ENCODE measurements around the gene PDZRN4. TPM values are rescaled to one million over a fixed set of nuclear protein-coding genes. Genes with fewer than 3 reads are reported as not detected.

PDZRN4 gene
- total RNA-seq, 1 experiment from 2014 or later, result not detected

DNA sequence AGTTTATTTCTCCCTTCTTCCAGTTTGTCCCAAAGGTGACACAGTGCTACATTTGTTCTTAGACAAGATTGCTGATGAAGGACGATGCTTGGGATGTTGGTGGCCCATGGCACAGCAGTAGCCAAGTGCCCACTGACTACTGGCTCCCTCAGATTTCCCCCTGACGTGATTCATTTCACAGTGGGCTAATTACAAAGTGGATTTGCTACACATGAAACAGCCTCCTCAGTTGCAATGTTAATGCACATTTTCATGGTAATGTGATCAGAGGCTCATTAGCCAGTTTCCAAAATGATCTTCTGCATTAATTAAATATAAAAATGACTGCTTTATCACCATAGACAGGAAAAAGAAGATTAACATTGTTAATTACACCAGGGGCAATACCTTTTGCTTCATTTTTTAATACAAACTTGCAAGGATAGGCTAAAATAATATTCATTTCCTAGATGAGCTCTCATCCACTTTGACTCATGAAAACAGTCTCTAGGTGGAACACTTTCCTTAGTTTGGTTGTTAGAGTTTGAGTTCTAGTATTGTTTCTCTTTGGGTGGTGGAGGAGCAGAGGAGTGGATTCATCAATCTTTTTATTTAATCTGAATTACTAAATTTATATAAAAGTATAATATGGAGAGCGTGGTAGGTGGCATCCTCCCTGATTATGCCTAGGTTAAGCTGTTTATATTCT, 250.9 kb downstream of the PDZRN4 start:
- no peaks in the 10 kb centered on the region for H3K4me1 ChIP-seq
- no peaks in the 10 kb centered on the region for H3K36me3 ChIP-seq (ENCODE audit: control insufficient read depth, insufficient read depth, low read length)
- CTCF ChIA-PET, result no interaction called here
- H3K4me3 Mint-ChIP-seq (ENCODE audit: unreplicated experiment), result no peak overlapping the region
- H3K4me3 ChIP-seq (ENCODE audit: low read depth, low read length), result no peak overlapping the region
- no peaks in the 10 kb centered on the region for H3K27me3 Mint-ChIP-seq (ENCODE audit: insufficient read depth, unreplicated experiment)
- H3K27me3 ChIP-seq (replicated peaks; ENCODE audit: control insufficient read depth, insufficient read depth, low read length), result no peaks in the 10 kb centered on the region
- no peaks in the 10 kb centered on the region for H3K9me3 Mint-ChIP-seq (ENCODE audit: unreplicated experiment)
- H3K27ac Mint-ChIP-seq (ENCODE audit: unreplicated experiment), result no peak overlapping the region
- H3K9me3 ChIP-seq, result no peaks in the 10 kb centered on the region
- BruUV-seq (replicated peaks), result no TSS peak
- TF ChIP-seq, protein P1, sequence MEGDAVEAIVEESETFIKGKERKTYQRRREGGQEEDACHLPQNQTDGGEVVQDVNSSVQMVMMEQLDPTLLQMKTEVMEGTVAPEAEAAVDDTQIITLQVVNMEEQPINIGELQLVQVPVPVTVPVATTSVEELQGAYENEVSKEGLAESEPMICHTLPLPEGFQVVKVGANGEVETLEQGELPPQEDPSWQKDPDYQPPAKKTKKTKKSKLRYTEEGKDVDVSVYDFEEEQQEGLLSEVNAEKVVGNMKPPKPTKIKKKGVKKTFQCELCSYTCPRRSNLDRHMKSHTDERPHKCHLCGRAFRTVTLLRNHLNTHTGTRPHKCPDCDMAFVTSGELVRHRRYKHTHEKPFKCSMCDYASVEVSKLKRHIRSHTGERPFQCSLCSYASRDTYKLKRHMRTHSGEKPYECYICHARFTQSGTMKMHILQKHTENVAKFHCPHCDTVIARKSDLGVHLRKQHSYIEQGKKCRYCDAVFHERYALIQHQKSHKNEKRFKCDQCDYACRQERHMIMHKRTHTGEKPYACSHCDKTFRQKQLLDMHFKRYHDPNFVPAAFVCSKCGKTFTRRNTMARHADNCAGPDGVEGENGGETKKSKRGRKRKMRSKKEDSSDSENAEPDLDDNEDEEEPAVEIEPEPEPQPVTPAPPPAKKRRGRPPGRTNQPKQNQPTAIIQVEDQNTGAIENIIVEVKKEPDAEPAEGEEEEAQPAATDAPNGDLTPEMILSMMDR (IDR thresholded peaks at IDR 0.05; ENCODE audit: insufficient read depth in 1 of 2, low read depth in 1 of 2, low read length in 1 of 2, severe bottlenecking in 1 of 2, unreplicated experiment in 1 of 2), result no peak
- POLR2A ChIA-PET, result no interaction called here
- H3K4me1 Mint-ChIP-seq (ENCODE audit: low read depth, unreplicated experiment), result no peaks in the 10 kb centered on the region
- intact Hi-C loops (cut with micrococcal nuclease; ENCODE audit: unreplicated experiment), result no loop called here
- DNase-seq, result no peak
- H3K36me3 Mint-ChIP-seq (ENCODE audit: insufficient read depth, unreplicated experiment), result no peaks in the 10 kb centered on the region

DNA sequence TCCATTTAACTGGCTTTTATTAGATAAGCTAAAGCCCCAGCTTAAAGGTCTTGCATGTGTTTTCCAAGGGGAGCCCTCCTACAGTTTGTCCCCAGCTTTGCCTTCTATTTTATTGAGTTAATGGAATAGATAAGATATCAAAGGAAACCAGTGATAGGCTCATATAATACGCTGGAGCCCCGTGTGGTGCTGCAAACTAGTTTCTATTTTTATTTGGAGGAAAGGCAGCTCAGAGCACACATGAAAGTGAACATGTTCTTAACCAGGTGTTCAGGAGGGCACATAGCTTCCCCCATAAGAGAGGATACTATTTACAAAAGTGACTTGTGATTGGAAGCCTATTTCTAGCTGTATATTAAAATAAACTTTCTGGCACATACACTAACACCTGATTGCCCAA, 251.7 kb downstream of the PDZRN4 start:
- Mint-ChIP-seq H3K27me3 (ENCODE audit: insufficient read depth, unreplicated experiment) (no peaks in the 10 kb centered on the region), H3K4me1 (ENCODE audit: low read depth, unreplicated experiment) (no peaks in the 10 kb centered on the region), H3K36me3 (ENCODE audit: insufficient read depth, unreplicated experiment) (no peaks in the 10 kb centered on the region), H3K9me3 (ENCODE audit: unreplicated experiment) (no peaks in the 10 kb centered on the region), H3K4me3 (ENCODE audit: unreplicated experiment) (no peak overlapping the region), H3K27ac (ENCODE audit: unreplicated experiment) (no peak overlapping the region)
- ChIA-PET CTCF (no interaction called here), POLR2A (no interaction called here)
- intact Hi-C loops (cut with micrococcal nuclease; ENCODE audit: unreplicated experiment), result no loop called here
- TF ChIP-seq, protein P1 (IDR thresholded peaks at IDR 0.05; ENCODE audit: insufficient read depth in 1 of 2, low read depth in 1 of 2, low read length in 1 of 2, severe bottlenecking in 1 of 2, unreplicated experiment in 1 of 2), result no peak
- no peak for DNase-seq
- Histone ChIP-seq H3K9me3 (no peaks in the 10 kb centered on the region), H3K27me3 (replicated peaks; ENCODE audit: control insufficient read depth, insufficient read depth, low read length) (no peaks in the 10 kb centered on the region), H3K4me3 (ENCODE audit: low read depth, low read length) (no peak overlapping the region), H3K4me1 (no peaks in the 10 kb centered on the region), H3K36me3 (ENCODE audit: control insufficient read depth, insufficient read depth, low read length) (no peaks in the 10 kb centered on the region)
- no TSS peak for BruUV-seq (replicated peaks)

DNA sequence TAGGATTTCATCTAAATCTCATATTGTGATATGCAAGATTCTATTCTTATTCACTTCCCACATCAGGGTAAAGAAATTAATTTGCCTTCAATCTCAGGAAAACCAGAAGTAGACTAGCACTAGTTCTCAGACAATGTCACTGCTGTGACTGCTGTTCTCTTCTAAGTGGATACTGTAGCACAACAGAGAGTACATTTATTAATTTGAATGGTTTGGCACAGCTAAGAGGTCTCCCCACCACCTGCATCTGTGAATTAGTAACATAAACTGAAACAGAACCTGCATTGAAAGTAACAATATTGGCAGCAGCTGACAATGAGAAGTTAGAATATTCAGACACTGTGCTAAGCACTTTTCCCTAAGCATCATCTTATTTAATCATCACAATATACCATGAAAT, 253.1 kb downstream of the PDZRN4 start:
- TF ChIP-seq, protein P1 (IDR thresholded peaks at IDR 0.05; ENCODE audit: insufficient read depth in 1 of 2, low read depth in 1 of 2, low read length in 1 of 2, severe bottlenecking in 1 of 2, unreplicated experiment in 1 of 2), result no peak
- Mint-ChIP-seq H3K9me3 (ENCODE audit: unreplicated experiment) (no peaks in the 10 kb centered on the region), H3K36me3 (ENCODE audit: insufficient read depth, unreplicated experiment) (no peaks in the 10 kb centered on the region), H3K27ac (ENCODE audit: unreplicated experiment) (no peak overlapping the region), H3K4me3 (ENCODE audit: unreplicated experiment) (no peak overlapping the region), H3K27me3 (ENCODE audit: insufficient read depth, unreplicated experiment) (no peaks in the 10 kb centered on the region), H3K4me1 (ENCODE audit: low read depth, unreplicated experiment) (no peaks in the 10 kb centered on the region)
- ChIA-PET CTCF (no interaction called here), POLR2A (no interaction called here)
- no peaks in the 10 kb centered on the region for H3K4me1 ChIP-seq
- H3K4me3 ChIP-seq (ENCODE audit: low read depth, low read length), result no peak overlapping the region
- no peaks in the 10 kb centered on the region for H3K9me3 ChIP-seq
- H3K27me3 ChIP-seq (replicated peaks; ENCODE audit: control insufficient read depth, insufficient read depth, low read length), result no peaks in the 10 kb centered on the region
- DNase-seq, result no peak
- no TSS peak for BruUV-seq (replicated peaks)
- intact Hi-C loops (cut with micrococcal nuclease; ENCODE audit: unreplicated experiment), result no loop called here
- no peaks in the 10 kb centered on the region for H3K36me3 ChIP-seq (ENCODE audit: control insufficient read depth, insufficient read depth, low read length)

All from Caco-2 (cell line).